K562 (cell line): Measurements from ENCODE around the gene MFAP5.

ENCODE experiments used
- ATF7 ChIP-seq: fragments of 450-650 bp; IDR thresholded peaks from 2 replicates; pipeline ENCODE4 v1.7.1; 2014; ENCODE audit warnings: mild to moderate bottlenecking, moderate library complexity
- BRCA1 ChIP-seq, 2 experiments: fragments of 450-650 bp in 1 of 2; sonication (generic) in 1 of 2; formaldehyde crosslinking in 1 of 2; IDR thresholded peaks; 2 replicates each; pipeline versions ENCODE4 v1.5.0 to v1.6.1; 2017 to 2020; ENCODE audit warnings: mild to moderate bottlenecking in 1 of 2, missing genetic modification reagents in 1 of 2
- CTCF ChIP-seq, 3 experiments: IDR thresholded peaks in 2 of 3; conservative IDR thresholded peaks in 1 of 3; 2 replicates each; pipeline ENCODE4 v1.5.1; 2011 to 2012; ENCODE audit warnings: low read length in 3 of 3, mild to moderate bottlenecking in 3 of 3, control low read depth in 2 of 3, improper control_type of control experiment in 1 of 3, inconsistent platforms in 1 of 3, low read depth in 1 of 3, mixed read lengths in 1 of 3, moderate library complexity in 1 of 3; ENCODE audit not compliant: insufficient read depth in 2 of 3
- ETS1 ChIP-seq: conservative IDR thresholded peaks from 2 replicates; pipeline ENCODE4 v1.6.1; 2011; ENCODE audit warnings: low read depth, mild to moderate bottlenecking, low read length; ENCODE audit not compliant: control insufficient read depth
- KDM1A ChIP-seq, 2 experiments: fragments of 450-650 bp; IDR thresholded peaks; 2 replicates each; pipeline ENCODE4 v1.6.1; 2016; ENCODE audit warnings: mild to moderate bottlenecking in 2 of 2
- MEF2A ChIP-seq: IDR thresholded peaks from 2 replicates; pipeline ENCODE4 v1.6.1; 2011; ENCODE audit warnings: low read depth, mild to moderate bottlenecking, low read length, moderate library complexity; ENCODE audit not compliant: control insufficient read depth
- RNF2 ChIP-seq: sonication (generic); IDR thresholded peaks from 2 replicates; pipeline ENCODE4 v1.6.1; 2016
- TBL1XR1 ChIP-seq, 2 experiments: IDR thresholded peaks; 2 replicates each; pipeline ENCODE4 v1.6.1; 2012; ENCODE audit warnings: improper control_type of control experiment in 2 of 2, low read length in 2 of 2, mild to moderate bottlenecking in 1 of 2

DNA sequence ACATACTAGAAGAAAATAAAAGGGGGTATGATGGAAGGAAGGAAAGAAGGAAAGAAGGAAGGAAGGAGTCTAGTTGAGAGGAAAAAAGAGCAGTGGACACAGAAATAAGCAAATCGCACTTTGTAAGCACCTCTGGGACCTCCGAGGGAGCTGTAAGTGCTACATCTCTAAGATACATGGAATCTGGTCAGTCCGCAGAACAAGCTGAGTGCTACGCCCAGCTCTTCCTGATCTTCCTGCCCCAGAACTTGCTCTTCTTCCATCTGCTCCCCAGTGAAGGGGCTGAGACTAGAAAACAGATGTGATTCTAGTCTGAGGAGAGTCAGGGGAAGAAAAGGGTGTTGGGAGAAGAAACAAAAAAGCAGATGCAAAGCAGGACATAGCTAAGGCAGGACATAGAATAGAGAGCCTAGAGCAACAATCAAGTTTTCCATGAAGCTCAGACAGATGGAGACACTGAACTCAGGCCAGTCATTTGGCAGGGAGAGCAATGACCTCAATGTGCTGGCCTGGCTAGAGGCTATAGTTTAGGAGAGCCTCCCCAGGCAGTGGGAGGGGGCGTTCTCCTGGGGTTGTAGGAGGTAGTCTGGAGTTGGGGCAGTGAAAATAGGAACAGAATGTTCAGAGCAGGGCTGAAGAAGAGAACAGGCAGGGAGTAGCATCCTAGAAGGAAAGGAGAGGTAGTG lies 1.7 kb upstream of the MFAP5 start:
- no peak for TF ChIP-seq ETS1
- TF ChIP-seq CTCF (IDR thresholded peaks at IDR 0.05 in 2 of 3, conservative IDR thresholded peaks at IDR 0.05 in 1 of 3; ENCODE audit: insufficient read depth in 2 of 3, low read depth in 1 of 3, low read length in 3 of 3): no peak
- no peak for TF ChIP-seq RNF2
- TF ChIP-seq KDM1A (IDR thresholded peaks at IDR 0.05): no peak
- no peak for TF ChIP-seq TBL1XR1 (IDR thresholded peaks at IDR 0.05; ENCODE audit: low read length in 2 of 2)
- TF ChIP-seq BRCA1 (IDR thresholded peaks at IDR 0.05): no peak
- TF ChIP-seq BRCA1 (CRISPR knock-in tag; IDR thresholded peaks at IDR 0.05): no peak
- no peak for TF ChIP-seq ATF7
- TF ChIP-seq MEF2A: no peak
